GM12878 (cell line): Measurements from ENCODE around the gene LSP1. TPM values are rescaled to one million over a fixed set of nuclear protein-coding genes. Genes with fewer than 3 reads are reported as not detected.

ENCODE experiments used
- ATAC-seq: fragments of 200-7000 bp; cut with Tn5 transposase; 3 replicates; pipeline ENCODE4 v1.9.1; 2020; ENCODE audit warnings: mild to moderate bottlenecking, moderate library complexity
- BruUV-seq: library from RNA; stranded (reverse); fragments of 400-500 nt; replicated peaks from 2 replicates; lab custom pipeline; 2021; lab: Mats Ljungman, UMichigan
- CTCF ChIA-PET: fragments of 300-600 bp; sonication (Branson Sonifier 250); formaldehyde crosslinking; extraction: SDS; loops from one replicate; lab custom pipeline; 2021; ENCODE audit warnings: inconsistent platforms; lab: Yijun Ruan, JAX
- POLR2A ChIA-PET: fragments of 350-600 bp; formaldehyde crosslinking; extraction: SDS; loops from one replicate; lab custom pipeline; 2021; ENCODE audit warnings: inconsistent platforms; lab: Charles Lee
- RAD21 ChIA-PET: fragments of 300-600 bp; sonication (Branson Sonifier 250); formaldehyde crosslinking; loops from one replicate; lab custom pipeline; 2023; ENCODE audit warnings: antibody characterized with exemption; ENCODE audit not compliant: unreplicated experiment; lab: Charles Lee
- SMC1A ChIA-PET: fragments of 300-600 bp; sonication (Branson Sonifier 250); formaldehyde crosslinking; loops from one replicate; lab custom pipeline; 2023; ENCODE audit not compliant: unreplicated experiment, uncharacterized antibody; lab: Charles Lee
- DNase-seq: peaks from one replicate; pipeline ENCODE4 v3.0.0-alpha.2; 2011; ENCODE audit warnings: low read depth, low spot score
- FAIRE-seq: peaks from 3 replicates; lab custom pipeline; 2011; peaks lifted over from hg19 to GRCh38; lab: Jason Lieb, UNC
- H2AFZ ChIP-seq: 2 replicates; pipeline ENCODE4 v1.6.0; 2011; ENCODE audit warnings: low read depth, low read length, control low read depth; ENCODE audit not compliant: control insufficient read depth
- H3K27ac ChIP-seq: 2 replicates; pipeline ENCODE4 v1.5.1; 2011; ENCODE audit warnings: control low read depth; ENCODE audit not compliant: control insufficient read depth, insufficient read depth
- H3K27me3 ChIP-seq, 2 experiments: replicated peaks in 1 of 2; 2 replicates each; pipeline versions ENCODE4 v1.6.0 to v1.6.1; 2011; ENCODE audit warnings: low read length in 1 of 2; ENCODE audit not compliant: control insufficient read depth in 2 of 2, insufficient read depth in 2 of 2
- H3K36me3 ChIP-seq, 2 experiments: 2 replicates each; pipeline ENCODE4 v1.5.1; 2011; ENCODE audit warnings: low read length in 1 of 2; ENCODE audit not compliant: control insufficient read depth in 2 of 2, insufficient read depth in 2 of 2
- H3K4me1 ChIP-seq: 2 replicates; pipeline ENCODE4 v1.6.1; 2011; ENCODE audit warnings: mild to moderate bottlenecking, low read length, moderate library complexity, mixed read lengths; ENCODE audit not compliant: control insufficient read depth, insufficient read depth
- H3K4me2 ChIP-seq: 2 replicates; pipeline ENCODE4 v1.6.0; 2011; ENCODE audit warnings: control low read depth; ENCODE audit not compliant: control insufficient read depth, insufficient read depth
- H3K4me3 ChIP-seq: fragments of 200-600 bp; sonication (generic); 2 replicates; pipeline ENCODE4 v1.5.1; 2016
- H3K79me2 ChIP-seq: 2 replicates; pipeline ENCODE4 v1.6.0; 2011; ENCODE audit warnings: low read length; ENCODE audit not compliant: control insufficient read depth, insufficient read depth
- H3K9ac ChIP-seq: 2 replicates; pipeline ENCODE4 v1.8.0; 2011; ENCODE audit warnings: low read length, control low read depth, mixed read lengths; ENCODE audit not compliant: control insufficient read depth, insufficient read depth
- H3K9me3 ChIP-seq: replicated peaks from 3 replicates; pipeline ENCODE4 v1.5.1; 2011; ENCODE audit warnings: mild to moderate bottlenecking, low read length; ENCODE audit not compliant: control insufficient read depth, insufficient read depth
- H4K20me1 ChIP-seq: 2 replicates; pipeline ENCODE4 v1.6.0; 2011; ENCODE audit not compliant: control insufficient read depth, insufficient read depth
- ATF2 ChIP-seq: IDR thresholded peaks from 2 replicates; pipeline ENCODE4 v1.6.1; 2012; ENCODE audit warnings: low read length, inconsistent platforms
- BMI1 ChIP-seq: fragments of 450-650 bp; IDR thresholded peaks from 2 replicates; pipeline ENCODE4 v1.6.1; 2016; ENCODE audit warnings: mild to moderate bottlenecking, moderate library complexity, borderline replicate concordance
- NFXL1 ChIP-seq: fragments of 450-650 bp; IDR thresholded peaks from 2 replicates; pipeline ENCODE4 v1.6.1; 2017; ENCODE audit warnings: antibody characterized with exemption, mild to moderate bottlenecking, borderline replicate concordance
- NRF1 ChIP-seq: conservative IDR thresholded peaks from 2 replicates; pipeline ENCODE4 v1.6.1; 2011; ENCODE audit warnings: mild to moderate bottlenecking, low read depth, low read length, improper control_type of control experiment
- WGBS: methylation state at CpG from one replicate; pipeline ENCODE4 v1.1.6; 2016; ENCODE audit warnings: low lambda C conversion rate; ENCODE audit not compliant: insufficient replicate concordance, insufficient coverage; ENCODE audit errors: missing lambda C conversion rate; 5-methylcytosine and 5-hydroxymethylcytosine counted together
- in situ Hi-C: fragments of 300-500 bp; cut with MboI; formaldehyde crosslinking; loops from 9 replicates; pipeline ENCODE4 v1.14.3; 2018; ENCODE audit warnings: mixed read lengths
- intact Hi-C: fragments of 100-400 bp; cut with micrococcal nuclease; formaldehyde crosslinking; loops from one replicate; pipeline ENCODE4 v1.14.2; 2022; ENCODE audit not compliant: unreplicated experiment
- polyA plus RNA-seq, 11 experiments: library from polyadenylated mRNA; depleted of rRNA in 4 of 11; unstranded in 6 of 11; stranded (reverse) in 5 of 11; fragments of >200 nt; fragmentation: Nextera tagmentation in 4 of 11; fragmentation: Illumina TruSeq in 1 of 11; extraction: Ambion mirVana in 4 of 11; extraction: Trizol in 1 of 11; gene quantifications; 1 replicate in 1 of 11; 2 replicates in 10 of 11; pipeline versions ENCODE4 v1.2.1 to v1.2.3, GENCODE V29; 2011 to 2016; ENCODE audit warnings: inconsistent platforms in 2 of 11, missing spikeins in 2 of 11, low read depth in 1 of 11
- total RNA-seq, 4 experiments: library from RNA; depleted of rRNA in 3 of 4; stranded (reverse); fragments of >200 nt in 3 of 4; fragmentation: Illumina TruSeq in 1 of 4; extraction: Trizol in 1 of 4; gene quantifications; 2 replicates each; pipeline versions ENCODE4 v1.2.1 to v1.2.3, GENCODE V29; 2013 to 2021

Gene LSP1
- total and polyA plus RNA-seq, 10 of the 15 experiments (the other 5 are each of a cell fraction or from before 2014, with no cell fraction given), result 19.2 to 488 (median 369) TPM

GRCh38 chr11:1855886-1856265 lies 3.0 kb downstream of the LSP1 start:
- in situ Hi-C loops (loop anchor here (10.0 kb wide), 1 partner anchor 1011 kb away; the partner anchor contains the start of genes POLR2L and TSPAN4), intact Hi-C loops (no loop called here)
- TF ChIP-seq ATF2, result no peak
- TF ChIP-seq BMI1, result no peak
- no peak for TF ChIP-seq NRF1
- no peak for TF ChIP-seq NFXL1
- FAIRE-seq, result no peak
- peak overlapping the region; percentile 96 for H3K4me3 ChIP-seq
- H4K20me1 ChIP-seq, result peaks cover 17% of the 10 kb centered on the region; the same call in 1 of the 2 replicates
- CTCF ChIA-PET, result interaction anchor here (1.1 to 3.0 kb wide), 5 partner anchors 9 to 180 kb away, joined by 3 to 10 read pairs (median 4); no protein-coding TSS in a partner anchor
- H3K9ac ChIP-seq, result peak overlapping the region; percentile 68
- RAD21 ChIA-PET, result interaction anchor here (0.9 to 1.2 kb wide), 2 partner anchors 8 to 23 kb away, joined by 3 read pairs; no protein-coding TSS in a partner anchor
- peak overlapping the region; percentile 99 for H3K27ac ChIP-seq
- no peak for DNase-seq
- peaks cover 43% of the 10 kb centered on the region for H3K4me1 ChIP-seq
- no TSS peak for BruUV-seq
- no peaks in the 10 kb centered on the region for H3K27me3 ChIP-seq
- H3K4me2 ChIP-seq, result peak overlapping the region; percentile 100
- H3K9me3 ChIP-seq, result no peaks in the 10 kb centered on the region
- 86% methylated on average over 11 of the region's 11 CpGs for WGBS
- SMC1A ChIA-PET, result interaction anchor here (1.4 to 1.7 kb wide), 3 partner anchors 15 to 162 kb away, joined by 3 to 6 read pairs (median 3); no protein-coding TSS in a partner anchor
- no peak overlapping the region for H2AFZ ChIP-seq
- POLR2A ChIA-PET, result interaction anchor here (0.9 kb wide), 1 partner anchor 39 kb away, joined by 4 read pairs; no protein-coding TSS in a partner anchor
- H3K79me2 ChIP-seq, result peaks cover 84% of the 10 kb centered on the region
- H3K36me3 ChIP-seq, result peaks cover 1 to 3% of the 10 kb centered on the region in 2 experiments; a peak in 3 of 4 replicates
- no peak for ATAC-seq
